Spleen (tissue), 13 donors: ENCODE measurements around the gene ZNF695. TPM values are rescaled to one million over a fixed set of nuclear protein-coding genes. Genes with fewer than 3 reads are reported as not detected.
A peak's percentile ranks its signal among the peaks of the same experiment; 100 is the strongest.

Source experiments
- DNase-seq: peaks from one replicate; pipeline ENCODE4 v3.0.0-alpha.2; 2020
- H3K27ac ChIP-seq, 8 donors: fragments of 200-600 bp; sonication (generic) in 7 of 8; 1 replicate in 4 of 8; 2 replicates in 4 of 8; pipeline versions ENCODE4 v1.5.0 to v1.8.0; 2016 to 2021; ENCODE audit warnings: inconsistent platforms in 4 of 8, mild to moderate bottlenecking in 4 of 8, moderate library complexity in 1 of 8
- H3K27me3 ChIP-seq, 7 donors: fragments of 200-600 bp; sonication (generic) in 6 of 7; replicated peaks in 1 of 7; 1 replicate in 4 of 7; 2 replicates in 3 of 7; pipeline versions ENCODE4 v1.5.0 to v1.8.0; 2016 to 2021; ENCODE audit warnings: inconsistent platforms in 3 of 7, mild to moderate bottlenecking in 1 of 7
- H3K36me3 ChIP-seq, 6 donors: fragments of 200-600 bp; sonication (generic) in 5 of 6; 1 replicate in 4 of 6; 2 replicates in 2 of 6; pipeline versions ENCODE4 v1.5.0 to v1.8.0; 2016 to 2021; ENCODE audit warnings: inconsistent platforms in 2 of 6
- H3K4me1 ChIP-seq, 6 donors: fragments of 200-600 bp; sonication (generic) in 5 of 6; 1 replicate in 3 of 6; 2 replicates in 3 of 6; pipeline versions ENCODE4 v1.5.0 to v1.8.0; 2016 to 2021; ENCODE audit warnings: inconsistent platforms in 3 of 6
- H3K4me3 ChIP-seq, 8 donors: fragments of 200-600 bp; sonication (generic) in 7 of 8; 1 replicate in 4 of 8; 2 replicates in 4 of 8; pipeline versions ENCODE4 v1.5.0 to v1.8.0; 2016 to 2021; ENCODE audit warnings: inconsistent platforms in 4 of 8, mild to moderate bottlenecking in 4 of 8, moderate library complexity in 2 of 8
- H3K9me3 ChIP-seq, 8 donors: fragments of 200-600 bp; sonication (generic) in 7 of 8; 1 replicate in 4 of 8; 2 replicates in 4 of 8; pipeline versions ENCODE4 v1.5.0 to v1.8.0; 2016 to 2021; ENCODE audit warnings: inconsistent platforms in 4 of 8
- CTCF ChIP-seq, 11 experiments: fragments of 200-600 bp in 7 of 11; fragments of 450-650 bp in 4 of 11; sonication (generic) in 4 of 11; IDR thresholded peaks in 8 of 11; conservative IDR thresholded peaks in 3 of 11; 1 replicate in 7 of 11; 2 replicates in 4 of 11; pipeline versions ENCODE4 v1.4.0 to v1.8.0; 2016 to 2021; ENCODE audit warnings: antibody characterized with exemption in 11 of 11, inconsistent platforms in 4 of 11, mild to moderate bottlenecking in 1 of 11
- POLR2A ChIP-seq, 3 donors: fragments of 450-650 bp; IDR thresholded peaks; one replicate each; pipeline ENCODE4 v1.5.1; 2017; ENCODE audit warnings: antibody characterized with exemption in 3 of 3, mild to moderate bottlenecking in 1 of 3
- POLR2AphosphoS5 ChIP-seq, 3 donors: sonication (generic); formaldehyde crosslinking; IDR thresholded peaks; one replicate each; pipeline ENCODE4 v1.5.1; 2017; ENCODE audit warnings: antibody characterized with exemption in 3 of 3
- WGBS, 5 donors: extraction: QIAGEN DNeasy Blood & Tissue Kit in 3 of 5; methylation state at CpG; one replicate each; pipeline versions ENCODE4 v1.1.5 to v1.1.7; 2013 to 2018; 5-methylcytosine and 5-hydroxymethylcytosine counted together
- intact Hi-C: fragments of 100-400 bp; cut with DNase I; formaldehyde crosslinking; loops from one replicate; pipeline ENCODE4 v1.15.0; 2023; ENCODE audit warnings: low total_unique reads
- long read RNA-seq, 2 donors: transcript quantifications; one replicate each; lab custom pipeline, GENCODE V29; 2026
- polyA plus RNA-seq, 3 donors: library from polyadenylated mRNA; stranded (reverse); fragments of 200-250 nt; gene quantifications; one replicate each; pipeline ENCODE4 v1.2.1, GENCODE V29; 2013
- total RNA-seq, 7 donors: library from RNA; depleted of rRNA in 3 of 7; stranded (reverse); fragments of >200 nt in 3 of 7; fragmentation: NEBNext Ultra II Directional in 4 of 7; extraction: Animal tissue kit (Norgen Biotek cat#: 25700) in 4 of 7; gene quantifications; one replicate each; pipeline versions ENCODE4 v1.1.0 to v1.2.1, GENCODE V29; 2016 to 2021
- donor health status: healthy with polysubstance abuse.
- donor health status: DM: no; HTN: no; CAD: no; lungs with moderate emphysema.
- donor health status: DM: no; HTN: no; CAD: no.
- donor health status: Bipolar disorder and iron deficiency.
- donor health status: healthy.
- donor health status: DM: no; HTN: no; CAD: no.
- donor health status: DM: yes; HTN: yes; CAD: no.

Gene ZNF695
- total RNA-seq (1 to 10 TPM in 1 of 7 donors, under 1 TPM in 2, not detected in 4; 0.17 to 1.2 (median 0.30) TPM), polyA plus RNA-seq (under 1 TPM; 0.13 to 0.59 (median 0.33) TPM)
- long read RNA-seq, donor 1, partial matches to known transcripts, result 0 of 1 reads
- long read RNA-seq, donor 1, other reads (novel, unspliced or antisense), result 0 of 1 reads
- long read RNA-seq, donor 2, result 0 reads

- peaks cover 0 to 94% (median 46%) of the 10 kb centered on the region in 8 donors for H3K9me3 ChIP-seq
- no peaks in the 10 kb centered on the region for H3K36me3 ChIP-seq
- H3K4me1 ChIP-seq, result peaks cover 0 to 16% (median 5%) of the 10 kb centered on the region in 6 donors
- H3K4me3 ChIP-seq, result peak within 1 kb of the TSS; percentile 27 to 70 (median 40)
- no peak for TF ChIP-seq POLR2A (IDR thresholded peaks at IDR 0.05)
- peak in 1 of 11 experiments; percentile 14 for TF ChIP-seq CTCF (IDR thresholded peaks at IDR 0.05 in 8 of 11, conservative IDR thresholded peaks at IDR 0.05 in 3 of 11)
- TF ChIP-seq POLR2AphosphoS5 (IDR thresholded peaks at IDR 0.05), result peak; percentile 9 to 59 (median 45)
- peaks cover 0 to 32% (median 9%) of the 10 kb centered on the region in 7 donors for H3K27me3 ChIP-seq
- 1 to 3% (median 2%) methylated on average over 56 to 58 of the region's 58 CpGs for WGBS, 5 donors
- DNase-seq, result peak; percentile 91
- intact Hi-C loops, result no loop called here
- H3K27ac ChIP-seq, result no peak within 1 kb of the TSS
Measured at GRCh38 chr1:247007511-247008405, at the start of gene ZNF695. ZNF695 (minus strand) TSS chr1:247008057; CDS start chr1:247007908, 149 bp downstream.

- intact Hi-C loops, result no loop called here
- no peaks in the 10 kb centered on the region for H3K27me3 ChIP-seq
- TF ChIP-seq POLR2AphosphoS5 (IDR thresholded peaks at IDR 0.05) (no peak), CTCF (IDR thresholded peaks at IDR 0.05 in 8 of 11, conservative IDR thresholded peaks at IDR 0.05 in 3 of 11) (no peak), POLR2A (IDR thresholded peaks at IDR 0.05) (no peak)
- no peak overlapping the region for H3K4me3 ChIP-seq
- H3K9me3 ChIP-seq, result peaks cover 17 to 100% (median 97%) of the 10 kb centered on the region in 8 donors
- DNase-seq, result no peak
- peaks cover 0 to 21% (median 0%) of the 10 kb centered on the region in 6 donors for H3K36me3 ChIP-seq
- no peak overlapping the region for H3K27ac ChIP-seq
- WGBS, 5 donors, result 93 to 99% (median 96%) methylated on average over 2 of the region's 2 CpGs
- no peaks in the 10 kb centered on the region for H3K4me1 ChIP-seq
Measured at GRCh38 chr1:247056071-247056470, 48.2 kb upstream of the ZNF695 start.

GRCh38 chr1:247054992-247055415, 47.1 kb upstream of the ZNF695 start:
- no peaks in the 10 kb centered on the region for H3K27me3 ChIP-seq
- intact Hi-C loops, result no loop called here
- no peak overlapping the region for H3K27ac ChIP-seq
- no peak for DNase-seq
- TF ChIP-seq POLR2A (IDR thresholded peaks at IDR 0.05) (no peak), POLR2AphosphoS5 (IDR thresholded peaks at IDR 0.05) (no peak), CTCF (IDR thresholded peaks at IDR 0.05 in 8 of 11, conservative IDR thresholded peaks at IDR 0.05 in 3 of 11) (no peak)
- H3K4me1 ChIP-seq, result no peaks in the 10 kb centered on the region
- peaks cover 0 to 21% (median 0%) of the 10 kb centered on the region in 6 donors for H3K36me3 ChIP-seq
- 11 to 32% (median 27%) methylated on average over 2 of the region's 2 CpGs for WGBS, 5 donors
- peaks cover 15 to 100% (median 97%) of the 10 kb centered on the region in 8 donors for H3K9me3 ChIP-seq
- no peak overlapping the region for H3K4me3 ChIP-seq

- Histone ChIP-seq H3K27ac (no peak overlapping the region), H3K36me3 (peaks cover 0 to 34% (median 4%) of the 10 kb centered on the region in 6 donors), H3K9me3 (peaks cover 3 to 100% (median 99%) of the 10 kb centered on the region in 8 donors), H3K4me1 (no peaks in the 10 kb centered on the region), H3K27me3 (no peaks in the 10 kb centered on the region), H3K4me3 (no peak overlapping the region)
- 92 to 98% (median 95%) methylated on average over 2 of the region's 2 CpGs for WGBS, 5 donors
- TF ChIP-seq CTCF (IDR thresholded peaks at IDR 0.05 in 8 of 11, conservative IDR thresholded peaks at IDR 0.05 in 3 of 11), result no peak
- TF ChIP-seq POLR2A (IDR thresholded peaks at IDR 0.05), result no peak
- TF ChIP-seq POLR2AphosphoS5 (IDR thresholded peaks at IDR 0.05), result no peak
- intact Hi-C loops, result no loop called here
- DNase-seq, result no peak
Measured at GRCh38 chr1:247047702-247048101, 39.8 kb upstream of the ZNF695 start.
